GM12878 (cell line): ENCODE results near the gene OR5K3. TPM values are rescaled to one million over a fixed set of nuclear protein-coding genes. Genes with fewer than 3 reads are reported as not detected.

Experiments used
- ATAC-seq: fragments of 200-7000 bp; cut with Tn5 transposase; 3 replicates; pipeline ENCODE4 v1.9.1; 2020; ENCODE audit warnings: mild to moderate bottlenecking, moderate library complexity
- BruUV-seq: library from RNA; stranded (reverse); fragments of 400-500 nt; replicated peaks from 2 replicates; lab custom pipeline; 2021; lab: Mats Ljungman, UMichigan
- CTCF ChIA-PET: fragments of 300-600 bp; sonication (Branson Sonifier 250); formaldehyde crosslinking; extraction: SDS; loops from one replicate; lab custom pipeline; 2021; ENCODE audit warnings: inconsistent platforms; lab: Yijun Ruan, JAX
- POLR2A ChIA-PET: fragments of 350-600 bp; formaldehyde crosslinking; extraction: SDS; loops from one replicate; lab custom pipeline; 2021; ENCODE audit warnings: inconsistent platforms; lab: Charles Lee
- RAD21 ChIA-PET: fragments of 300-600 bp; sonication (Branson Sonifier 250); formaldehyde crosslinking; loops from one replicate; lab custom pipeline; 2023; ENCODE audit warnings: antibody characterized with exemption; ENCODE audit not compliant: unreplicated experiment; lab: Charles Lee
- SMC1A ChIA-PET: fragments of 300-600 bp; sonication (Branson Sonifier 250); formaldehyde crosslinking; loops from one replicate; lab custom pipeline; 2023; ENCODE audit not compliant: unreplicated experiment, uncharacterized antibody; lab: Charles Lee
- DNase-seq: peaks from one replicate; pipeline ENCODE4 v3.0.0-alpha.2; 2011; ENCODE audit warnings: low read depth, low spot score
- FAIRE-seq: peaks from 3 replicates; lab custom pipeline; 2011; peaks lifted over from hg19 to GRCh38; lab: Jason Lieb, UNC
- H2AFZ ChIP-seq: 2 replicates; pipeline ENCODE4 v1.6.0; 2011; ENCODE audit warnings: low read depth, low read length, control low read depth; ENCODE audit not compliant: control insufficient read depth
- H3K27ac ChIP-seq: 2 replicates; pipeline ENCODE4 v1.5.1; 2011; ENCODE audit warnings: control low read depth; ENCODE audit not compliant: control insufficient read depth, insufficient read depth
- H3K27me3 ChIP-seq, 2 experiments: replicated peaks in 1 of 2; 2 replicates each; pipeline versions ENCODE4 v1.6.0 to v1.6.1; 2011; ENCODE audit warnings: low read length in 1 of 2; ENCODE audit not compliant: control insufficient read depth in 2 of 2, insufficient read depth in 2 of 2
- H3K36me3 ChIP-seq, 2 experiments: 2 replicates each; pipeline ENCODE4 v1.5.1; 2011; ENCODE audit warnings: low read length in 1 of 2; ENCODE audit not compliant: control insufficient read depth in 2 of 2, insufficient read depth in 2 of 2
- H3K4me1 ChIP-seq: 2 replicates; pipeline ENCODE4 v1.6.1; 2011; ENCODE audit warnings: mild to moderate bottlenecking, low read length, moderate library complexity, mixed read lengths; ENCODE audit not compliant: control insufficient read depth, insufficient read depth
- H3K4me2 ChIP-seq: 2 replicates; pipeline ENCODE4 v1.6.0; 2011; ENCODE audit warnings: control low read depth; ENCODE audit not compliant: control insufficient read depth, insufficient read depth
- H3K4me3 ChIP-seq: fragments of 200-600 bp; sonication (generic); 2 replicates; pipeline ENCODE4 v1.5.1; 2016
- H3K79me2 ChIP-seq: 2 replicates; pipeline ENCODE4 v1.6.0; 2011; ENCODE audit warnings: low read length; ENCODE audit not compliant: control insufficient read depth, insufficient read depth
- H3K9ac ChIP-seq: 2 replicates; pipeline ENCODE4 v1.8.0; 2011; ENCODE audit warnings: low read length, control low read depth, mixed read lengths; ENCODE audit not compliant: control insufficient read depth, insufficient read depth
- H3K9me3 ChIP-seq: replicated peaks from 3 replicates; pipeline ENCODE4 v1.5.1; 2011; ENCODE audit warnings: mild to moderate bottlenecking, low read length; ENCODE audit not compliant: control insufficient read depth, insufficient read depth
- H4K20me1 ChIP-seq: 2 replicates; pipeline ENCODE4 v1.6.0; 2011; ENCODE audit not compliant: control insufficient read depth, insufficient read depth
- ATF2 ChIP-seq: IDR thresholded peaks from 2 replicates; pipeline ENCODE4 v1.6.1; 2012; ENCODE audit warnings: low read length, inconsistent platforms
- CBX3 ChIP-seq: fragments of 200-600 bp; sonication (generic); IDR thresholded peaks from 2 replicates; pipeline ENCODE4 v1.6.1; 2016; ENCODE audit warnings: low read depth, borderline replicate concordance
- CBX5 ChIP-seq: sonication (generic); IDR thresholded peaks from 2 replicates; pipeline ENCODE4 v1.6.1; 2016; ENCODE audit warnings: low read depth, moderate library complexity, mild to moderate bottlenecking, inconsistent platforms
- CREM ChIP-seq: IDR thresholded peaks from 2 replicates; pipeline ENCODE4 v1.6.1; 2014; ENCODE audit warnings: antibody characterized with exemption, low read depth
- ESRRA ChIP-seq: IDR thresholded peaks from 2 replicates; pipeline ENCODE4 v1.6.1; 2012; ENCODE audit warnings: mild to moderate bottlenecking, low read length, improper control_type of control experiment
- PRDM15 ChIP-seq: fragments of 450-650 bp; formaldehyde crosslinking; IDR thresholded peaks from 2 replicates; pipeline ENCODE4 v1.4.0; 2020; ENCODE audit warnings: mild to moderate bottlenecking, moderate library complexity
- RAD21 ChIP-seq: IDR thresholded peaks from 2 replicates; pipeline ENCODE4 v1.6.1; 2011; ENCODE audit warnings: mild to moderate bottlenecking, low read depth, low read length, moderate library complexity; ENCODE audit not compliant: insufficient read depth
- ZBTB11 ChIP-seq: fragments of 450-650 bp; formaldehyde crosslinking; IDR thresholded peaks from 2 replicates; pipeline ENCODE4 v1.5.0; 2022; ENCODE audit warnings: mild to moderate bottlenecking, missing genetic modification characterization
- in situ Hi-C: fragments of 300-500 bp; cut with MboI; formaldehyde crosslinking; loops from 9 replicates; pipeline ENCODE4 v1.14.3; 2018; ENCODE audit warnings: mixed read lengths
- intact Hi-C: fragments of 100-400 bp; cut with micrococcal nuclease; formaldehyde crosslinking; loops from one replicate; pipeline ENCODE4 v1.14.2; 2022; ENCODE audit not compliant: unreplicated experiment
- polyA plus RNA-seq, 11 experiments: library from polyadenylated mRNA; depleted of rRNA in 4 of 11; unstranded in 6 of 11; stranded (reverse) in 5 of 11; fragments of >200 nt; fragmentation: Nextera tagmentation in 4 of 11; fragmentation: Illumina TruSeq in 1 of 11; extraction: Ambion mirVana in 4 of 11; extraction: Trizol in 1 of 11; gene quantifications; 1 replicate in 1 of 11; 2 replicates in 10 of 11; pipeline versions ENCODE4 v1.2.1 to v1.2.3, GENCODE V29; 2011 to 2016; ENCODE audit warnings: inconsistent platforms in 2 of 11, missing spikeins in 2 of 11, low read depth in 1 of 11
- total RNA-seq, 4 experiments: library from RNA; depleted of rRNA in 3 of 4; stranded (reverse); fragments of >200 nt in 3 of 4; fragmentation: Illumina TruSeq in 1 of 4; extraction: Trizol in 1 of 4; gene quantifications; 2 replicates each; pipeline versions ENCODE4 v1.2.1 to v1.2.3, GENCODE V29; 2013 to 2021

OR5K3 gene
- total and polyA plus RNA-seq, 10 of the 15 experiments (the other 5 are each of a cell fraction or from before 2014, with no cell fraction given), result 1.6 TPM; not detected in 9

- H2AFZ ChIP-seq, result no peak overlapping the region
- no peaks in the 10 kb centered on the region for H3K27me3 ChIP-seq
- ChIA-PET POLR2A (no interaction called here), CTCF (no interaction called here), RAD21 (no interaction called here), SMC1A (no interaction called here)
- H3K4me1 ChIP-seq, result no peaks in the 10 kb centered on the region
- in situ Hi-C loops (no loop called here), intact Hi-C loops (no loop called here)
- peaks cover 3% of the 10 kb centered on the region; the same call in 1 of the 3 replicates for H3K9me3 ChIP-seq
- no peak overlapping the region for H3K9ac ChIP-seq
- H3K79me2 ChIP-seq, result no peaks in the 10 kb centered on the region
- ATAC-seq (no peak), DNase-seq (no peak), FAIRE-seq (no peak)
- TF ChIP-seq ESRRA (no peak), RAD21 (no peak), CBX5 (0 out of 2 replicates have a peak, but pooled peaks have one; percentile 65), CREM (no peak), ATF2 (no peak), PRDM15 (CRISPR knock-in tag) (no peak), CBX3 (no peak), ZBTB11 (CRISPR knock-in tag) (no peak)
- no peaks in the 10 kb centered on the region for H4K20me1 ChIP-seq
- H3K36me3 ChIP-seq, result no peaks in the 10 kb centered on the region
- no peak overlapping the region for H3K4me3 ChIP-seq
- BruUV-seq, result no TSS peak
- H3K4me2 ChIP-seq, result no peak overlapping the region
- H3K27ac ChIP-seq, result no peak overlapping the region
Measured at GRCh38 chr3:98404010-98404409, 13.5 kb downstream of the OR5K3 start.
